Measurements from ENCODE around the gene ZMYND8.
"Not testable (repeated sequence)": the region's sequence is repeated elsewhere in the genome, so short reads cannot be mapped to it uniquely, and the experiment has no call there.

DNA sequence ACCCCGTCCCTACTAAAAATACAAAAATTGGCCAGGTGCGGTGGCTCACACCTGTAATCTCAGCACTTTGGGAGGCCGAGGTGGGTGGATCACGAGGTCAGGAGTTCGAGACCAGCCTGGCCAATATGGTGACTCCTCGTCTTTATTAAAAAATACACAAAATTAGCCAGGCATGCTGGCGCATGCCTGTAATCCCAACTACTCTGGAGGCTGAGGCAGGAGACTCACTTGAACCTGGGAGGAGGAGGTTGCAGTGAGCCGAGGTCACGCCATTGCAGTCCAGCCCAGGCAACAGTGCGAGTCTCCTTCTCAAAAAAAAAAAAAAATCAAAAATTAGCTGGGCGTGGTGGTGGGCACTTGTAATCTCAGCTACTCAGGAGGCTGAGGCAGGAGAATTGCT is 9.8 kb upstream of the ZMYND8 start:
- TF ChIP-seq POLR2A, EP300, CTCF, POLR2AphosphoS5 (IDR thresholded peaks at IDR 0.05): not testable (repeated sequence)
